HepG2 (cell line): ENCODE results near the gene ORC6. TPM values are rescaled to one million over a fixed set of nuclear protein-coding genes. Genes with fewer than 3 reads are reported as not detected.

ENCODE experiments used
- ATF2 ChIP-seq: sonication (generic); formaldehyde crosslinking; IDR thresholded peaks from 2 replicates; pipeline ENCODE4 v1.4.0; 2020; ENCODE audit warnings: missing genetic modification reagents
- BRCA1 ChIP-seq: sonication (generic); formaldehyde crosslinking; IDR thresholded peaks from 2 replicates; pipeline ENCODE4 v1.4.0; 2020; ENCODE audit warnings: missing genetic modification reagents
- CBFB ChIP-seq: sonication (generic); formaldehyde crosslinking; IDR thresholded peaks from 2 replicates; pipeline ENCODE4 v1.4.0; 2020; ENCODE audit warnings: missing genetic modification reagents
- ETV5 ChIP-seq: IDR thresholded peaks from 2 replicates; pipeline ENCODE4 v1.6.1; 2018; ENCODE audit warnings: missing biosample characterization, missing genetic modification reagents, inconsistent platforms, borderline replicate concordance
- IKZF5 ChIP-seq: IDR thresholded peaks from 2 replicates; pipeline ENCODE4 v1.6.1; 2018; ENCODE audit warnings: missing genetic modification reagents, mild to moderate bottlenecking, missing compliant biosample characterization
- LCORL ChIP-seq, 2 experiments: fragments of 450-650 bp in 1 of 2; sonication (generic) in 1 of 2; formaldehyde crosslinking in 1 of 2; IDR thresholded peaks; 2 replicates each; pipeline versions ENCODE4 v1.5.0 to v1.6.1; 2017 to 2020; ENCODE audit warnings: antibody characterized with exemption in 1 of 2, missing genetic modification reagents in 1 of 2
- MIER2 ChIP-seq: IDR thresholded peaks from 2 replicates; pipeline ENCODE4 v1.6.1; 2016; ENCODE audit warnings: missing biosample characterization, missing genetic modification reagents
- NR2C2 ChIP-seq: sonication (generic); formaldehyde crosslinking; IDR thresholded peaks from 2 replicates; pipeline ENCODE4 v1.4.0; 2020; ENCODE audit warnings: missing genetic modification reagents, mild to moderate bottlenecking, moderate library complexity, borderline replicate concordance
- PHF8 ChIP-seq: sonication (generic); formaldehyde crosslinking; IDR thresholded peaks from 2 replicates; pipeline ENCODE4 v1.5.0; 2020; ENCODE audit warnings: missing genetic modification reagents
- SOX13 ChIP-seq, 3 experiments: fragments of 450-650 bp in 1 of 3; sonication (generic) in 1 of 3; formaldehyde crosslinking in 1 of 3; IDR thresholded peaks in 2 of 3; conservative IDR thresholded peaks in 1 of 3; 2 replicates each; pipeline versions ENCODE4 v1.5.0 to v1.6.1; 2016 to 2020; ENCODE audit warnings: antibody characterized with exemption in 1 of 3, mild to moderate bottlenecking in 1 of 3, missing compliant biosample characterization in 1 of 3, missing genetic modification reagents in 1 of 3, moderate library complexity in 1 of 3
- SOX5 ChIP-seq: IDR thresholded peaks from 2 replicates; pipeline ENCODE4 v1.6.1; 2016; ENCODE audit warnings: borderline replicate concordance
- SRF ChIP-seq: IDR thresholded peaks from 2 replicates; pipeline ENCODE4 v1.6.1; 2011; ENCODE audit warnings: mild to moderate bottlenecking, low read depth, low read length, moderate library complexity
- TEAD3 ChIP-seq: optimal IDR thresholded peaks from 2 replicates; pipeline ENCODE3; 2016; ENCODE audit warnings: borderline replicate concordance
- THAP7 ChIP-seq: sonication (generic); formaldehyde crosslinking; IDR thresholded peaks from 2 replicates; pipeline ENCODE4 v1.8.1; 2023; ENCODE audit warnings: mild to moderate bottlenecking, missing genetic modification reagents
- THRA ChIP-seq: sonication (generic); formaldehyde crosslinking; IDR thresholded peaks from 2 replicates; pipeline ENCODE4 v1.4.0; 2020; ENCODE audit warnings: missing genetic modification reagents, borderline replicate concordance
- TSC22D2 ChIP-seq: sonication (generic); formaldehyde crosslinking; IDR thresholded peaks from 2 replicates; pipeline ENCODE4 v1.5.1; 2020; ENCODE audit warnings: missing genetic modification reagents, mild to moderate bottlenecking, borderline replicate concordance
- YEATS2 ChIP-seq: sonication (generic); formaldehyde crosslinking; IDR thresholded peaks from 2 replicates; pipeline ENCODE4 v1.4.0; 2020; ENCODE audit warnings: missing genetic modification reagents, borderline replicate concordance
- ZBTB44 ChIP-seq: sonication (generic); formaldehyde crosslinking; IDR thresholded peaks from 2 replicates; pipeline ENCODE4 v1.4.0; 2020; ENCODE audit warnings: missing genetic modification reagents
- ZNF333 ChIP-seq: sonication (generic); formaldehyde crosslinking; IDR thresholded peaks from 2 replicates; pipeline ENCODE4 v1.4.0; 2020; ENCODE audit warnings: mild to moderate bottlenecking, missing genetic modification reagents, borderline replicate concordance
- ZNF768 ChIP-seq: sonication (generic); formaldehyde crosslinking; IDR thresholded peaks from 2 replicates; pipeline ENCODE4 v1.4.0; 2020; ENCODE audit warnings: missing genetic modification reagents
- ZNF777 ChIP-seq: sonication (generic); formaldehyde crosslinking; IDR thresholded peaks from 2 replicates; pipeline ENCODE4 v1.4.0; 2020; ENCODE audit warnings: missing genetic modification reagents
- ZNF782 ChIP-seq: sonication (generic); formaldehyde crosslinking; IDR thresholded peaks from 2 replicates; pipeline ENCODE4 v1.4.0; 2020; ENCODE audit warnings: missing genetic modification reagents, mild to moderate bottlenecking, borderline replicate concordance
- polyA plus RNA-seq, 8 experiments: library from polyadenylated mRNA; depleted of rRNA in 3 of 8; stranded (reverse) in 7 of 8; unstranded in 1 of 8; fragments of >200 nt; fragmentation: Illumina TruSeq in 4 of 8; extraction: Trizol in 4 of 8; gene quantifications; 2 replicates each; pipeline versions ENCODE4 v1.2.1 to v1.2.3, GENCODE V29; 2011 to 2016; ENCODE audit warnings: low read depth in 4 of 8, missing spikeins in 1 of 8, mixed read lengths in 1 of 8; ENCODE audit not compliant: insufficient read depth in 1 of 8
- total RNA-seq, 5 experiments: library from RNA; depleted of rRNA; stranded (reverse); fragments of >200 nt; fragmentation: Illumina TruSeq; extraction: Trizol; gene quantifications; 2 replicates each; pipeline ENCODE4 v1.2.3, GENCODE V29; 2016; ENCODE audit warnings: low read depth in 1 of 5

Gene ORC6
- total and polyA plus RNA-seq, 2 of the 13 experiments (the other 11 are each of a cell fraction or from before 2014, with no cell fraction given), result 34.2 to 69.8 TPM

- TF ChIP-seq ATF2 (CRISPR knock-in tag) (0 out of 2 replicates have a peak, but pooled peaks have one; percentile 35), MIER2 (CRISPR knock-in tag) (peak; percentile 37; the same call in 1 of the 2 replicates), PHF8 (CRISPR knock-in tag) (no peak), SOX13 (IDR thresholded peaks at IDR 0.05) (no peak), SOX13 (CRISPR knock-in tag; conservative IDR thresholded peaks at IDR 0.05 in 1 of 2, IDR thresholded peaks at IDR 0.05 in 1 of 2) (peak in 1 of 2 experiments; percentile 17; a peak in 1 of 4 replicates), CBFB (CRISPR knock-in tag) (0 out of 2 replicates have a peak, but pooled peaks have one; percentile 28), IKZF5 (CRISPR knock-in tag) (0 out of 2 replicates have a peak, but pooled peaks have one; percentile 29), THRA (CRISPR knock-in tag) (0 out of 2 replicates have a peak, but pooled peaks have one; percentile 28), ZNF333 (CRISPR knock-in tag) (no peak), ZNF768 (CRISPR knock-in tag) (no peak), ETV5 (CRISPR knock-in tag) (0 out of 2 replicates have a peak, but pooled peaks have one; percentile 37), SOX5 (CRISPR knock-in tag) (0 out of 2 replicates have a peak, but pooled peaks have one; percentile 29), NR2C2 (CRISPR knock-in tag) (no peak), THAP7 (CRISPR knock-in tag) (peak; percentile 25; the same call in 1 of the 2 replicates), ZBTB44 (CRISPR knock-in tag) (0 out of 2 replicates have a peak, but pooled peaks have one; percentile 64), TSC22D2 (CRISPR knock-in tag) (0 out of 2 replicates have a peak, but pooled peaks have one; percentile 56), ZNF782 (CRISPR knock-in tag) (no peak), YEATS2 (CRISPR knock-in tag) (peak; percentile 36; the same call in 1 of the 2 replicates), LCORL (IDR thresholded peaks at IDR 0.05) (no peak), LCORL (CRISPR knock-in tag; IDR thresholded peaks at IDR 0.05) (0 out of 2 replicates have a peak, but pooled peaks have one; percentile 21), BRCA1 (CRISPR knock-in tag) (no peak), ZNF777 (CRISPR knock-in tag) (no peak), SRF (0 out of 2 replicates have a peak, but pooled peaks have one; percentile 17), TEAD3 (peak; percentile 70)
Measured at GRCh38 chr16:46673320-46674013, 16.0 kb upstream of the ORC6 start (continued).
